Peyer's patch (tissue), 4 donors: ENCODE data around the gene MXRA8.

Source experiments
- POLR2A ChIP-seq, 2 donors: fragments of 450-650 bp; IDR thresholded peaks; one replicate each; pipeline ENCODE4 v1.5.1; 2017; ENCODE audit warnings: antibody characterized with exemption in 2 of 2, mild to moderate bottlenecking in 2 of 2, moderate library complexity in 2 of 2
- TF ChIP-seq, protein P1 (sequence below), 6 experiments: fragments of 450-650 bp in 4 of 6; fragments of 200-600 bp in 2 of 6; sonication (generic) in 1 of 6; IDR thresholded peaks; one replicate each; pipeline ENCODE4 v1.5.1; 2017 to 2019; ENCODE audit warnings: antibody characterized with exemption in 6 of 6, mild to moderate bottlenecking in 3 of 6, moderate library complexity in 1 of 6

DNA sequence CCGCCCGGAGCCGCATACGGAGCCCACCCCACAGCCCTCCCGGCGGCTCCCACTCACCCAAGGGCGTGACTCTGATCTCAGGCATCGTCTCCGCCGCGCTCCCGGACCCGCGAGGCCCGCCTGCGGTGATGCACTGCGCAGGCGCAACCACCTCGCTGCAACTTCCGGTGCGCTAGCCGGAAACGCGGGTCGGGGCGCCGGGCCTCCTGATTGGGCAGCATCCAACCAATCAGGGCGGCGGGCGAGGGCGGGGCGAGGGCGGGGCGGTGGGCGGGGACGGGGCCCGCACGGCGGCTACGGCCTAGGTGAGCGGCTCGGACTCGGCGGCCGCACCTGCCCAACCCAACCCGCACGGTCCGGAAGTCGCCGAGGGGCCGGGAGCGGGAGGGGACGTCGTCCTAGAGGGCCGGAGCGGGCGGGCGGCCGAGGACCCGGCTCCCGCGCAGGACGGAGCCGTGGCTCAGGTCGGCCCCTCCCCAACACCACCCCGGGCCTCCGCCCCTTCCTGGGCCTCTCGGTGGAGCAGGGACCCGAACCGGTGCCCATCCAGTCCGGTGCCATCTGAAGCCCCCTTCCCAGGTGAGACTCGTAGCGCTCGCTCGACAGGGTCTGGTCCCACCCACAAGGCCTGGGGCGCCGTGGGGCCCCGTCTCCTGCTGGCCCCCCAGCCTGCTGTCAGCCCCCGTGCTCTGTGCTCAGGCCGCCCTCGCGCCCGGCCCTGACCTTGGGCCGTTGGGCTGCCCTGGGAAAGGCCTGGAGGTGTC is 33.6 kb downstream of the MXRA8 start, which contains the start of the genes CPTP and INTS11:
- peak; percentile 70 to 79 for TF ChIP-seq POLR2A (IDR thresholded peaks at IDR 0.05)
- TF ChIP-seq, protein P1, sequence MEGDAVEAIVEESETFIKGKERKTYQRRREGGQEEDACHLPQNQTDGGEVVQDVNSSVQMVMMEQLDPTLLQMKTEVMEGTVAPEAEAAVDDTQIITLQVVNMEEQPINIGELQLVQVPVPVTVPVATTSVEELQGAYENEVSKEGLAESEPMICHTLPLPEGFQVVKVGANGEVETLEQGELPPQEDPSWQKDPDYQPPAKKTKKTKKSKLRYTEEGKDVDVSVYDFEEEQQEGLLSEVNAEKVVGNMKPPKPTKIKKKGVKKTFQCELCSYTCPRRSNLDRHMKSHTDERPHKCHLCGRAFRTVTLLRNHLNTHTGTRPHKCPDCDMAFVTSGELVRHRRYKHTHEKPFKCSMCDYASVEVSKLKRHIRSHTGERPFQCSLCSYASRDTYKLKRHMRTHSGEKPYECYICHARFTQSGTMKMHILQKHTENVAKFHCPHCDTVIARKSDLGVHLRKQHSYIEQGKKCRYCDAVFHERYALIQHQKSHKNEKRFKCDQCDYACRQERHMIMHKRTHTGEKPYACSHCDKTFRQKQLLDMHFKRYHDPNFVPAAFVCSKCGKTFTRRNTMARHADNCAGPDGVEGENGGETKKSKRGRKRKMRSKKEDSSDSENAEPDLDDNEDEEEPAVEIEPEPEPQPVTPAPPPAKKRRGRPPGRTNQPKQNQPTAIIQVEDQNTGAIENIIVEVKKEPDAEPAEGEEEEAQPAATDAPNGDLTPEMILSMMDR (IDR thresholded peaks at IDR 0.05) = no peak
